Stimulated activated CD8-positive, alpha-beta memory T cell treated with anti-CD3 and anti-CD28 coated beads, Interleukin-2, amount 100 ng/mL, for 48 hours (primary cell): Measurements from ENCODE around the gene GJA3.
A peak's percentile ranks its signal among the peaks of the same experiment; 100 is the strongest.

Source experiments
- DNase-seq, 2 donors: peaks; one replicate each; pipeline ENCODE4 v3.0.0-alpha.2; 2020; ENCODE audit warnings: low read depth in 2 of 2

Gene GJA3

DNA sequence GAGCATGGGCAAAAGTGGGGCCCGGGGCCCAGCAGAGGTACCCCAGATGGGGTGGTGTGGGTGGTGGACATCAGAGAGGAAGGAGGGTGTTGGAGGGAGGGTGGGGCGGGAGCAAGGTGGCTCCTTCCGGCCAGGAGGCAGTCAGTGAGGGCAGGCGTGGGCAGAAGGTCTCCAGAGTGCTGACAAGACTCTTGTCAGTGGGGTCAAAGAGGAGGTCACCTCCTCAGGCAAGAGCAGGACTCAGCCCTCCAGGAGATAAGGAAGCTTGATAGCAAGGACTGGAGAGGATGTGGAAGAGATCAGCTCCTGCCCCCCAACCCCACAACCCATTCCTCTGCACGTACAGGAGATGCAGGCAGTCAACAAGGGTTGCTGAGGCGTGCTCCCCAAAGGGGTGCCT, 9.8 kb downstream of the GJA3 start:
- DNase-seq: no peak

DNA sequence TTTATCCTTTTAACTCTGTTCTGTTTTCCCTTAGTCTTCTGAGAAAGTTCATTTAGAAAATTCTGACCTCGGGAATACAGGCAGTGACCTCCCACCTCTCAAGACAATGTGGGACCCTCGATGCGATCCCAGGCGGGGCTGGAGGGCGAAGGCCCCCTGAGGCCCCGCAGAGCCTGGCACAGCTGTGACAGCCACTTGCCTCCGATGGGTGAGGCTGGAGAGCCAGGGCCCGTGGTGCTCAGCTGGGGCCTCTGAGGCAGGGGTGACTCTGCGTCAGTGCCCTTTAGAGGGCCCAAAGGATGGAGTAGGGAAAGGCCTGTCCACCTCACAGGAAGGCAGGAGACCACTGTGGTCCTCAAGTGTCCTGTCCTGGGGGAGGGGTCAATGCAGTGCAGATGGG, 10.3 kb downstream of the GJA3 start:
- DNase-seq: no peak

DNA sequence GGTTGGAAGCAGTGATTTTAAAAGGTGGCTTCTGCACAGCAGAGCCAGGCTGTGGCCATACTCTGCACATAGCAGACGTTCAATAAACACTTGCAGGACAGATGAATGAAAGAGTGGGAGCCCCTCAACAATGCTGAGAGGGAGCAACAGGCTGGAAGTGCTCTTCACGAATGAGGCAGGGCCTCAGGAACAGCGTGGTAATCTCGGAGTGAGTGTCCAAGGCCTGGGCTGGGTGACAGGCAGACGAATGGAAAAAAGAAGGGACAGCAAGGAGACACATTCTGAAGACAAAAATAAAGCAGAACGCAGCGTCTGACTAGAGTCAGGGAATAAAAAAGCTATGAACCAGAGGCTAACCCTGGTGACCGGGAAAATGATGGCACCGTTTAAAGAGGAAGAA, 11.1 kb downstream of the GJA3 start:
- DNase-seq: no peak

DNA sequence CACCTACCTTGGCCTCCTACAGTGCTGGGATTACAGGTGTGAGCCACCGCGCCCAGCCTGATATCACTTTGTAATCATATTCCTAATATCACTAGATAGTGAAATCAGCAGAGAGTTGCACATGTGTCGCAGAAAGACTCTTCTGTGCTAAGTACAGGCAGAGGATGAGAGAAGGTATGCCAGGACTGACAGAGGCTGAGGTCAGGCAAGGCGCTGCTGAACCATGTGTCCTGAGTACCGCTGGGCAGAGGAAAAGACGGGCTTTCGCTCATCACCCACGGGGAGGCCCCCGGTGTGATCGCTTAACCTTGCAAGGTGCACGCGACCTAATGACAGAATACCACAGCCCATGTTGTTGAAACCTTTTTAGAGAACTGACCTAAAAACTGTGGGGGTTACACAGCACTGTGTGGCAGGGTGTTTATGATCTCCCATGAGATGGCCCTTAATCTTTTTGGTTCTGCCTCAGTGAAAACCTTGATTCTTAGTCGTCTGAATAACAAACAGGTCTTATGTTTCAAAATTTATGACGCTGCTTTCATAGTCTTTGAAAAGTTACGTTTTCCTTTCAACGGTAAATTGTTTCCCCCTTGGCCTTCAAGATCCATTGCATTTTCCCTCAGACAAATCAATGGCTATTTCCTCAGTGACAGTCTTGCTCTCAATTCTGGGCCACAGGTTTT, 12.2 kb downstream of the GJA3 start:
- no peak for DNase-seq

DNA sequence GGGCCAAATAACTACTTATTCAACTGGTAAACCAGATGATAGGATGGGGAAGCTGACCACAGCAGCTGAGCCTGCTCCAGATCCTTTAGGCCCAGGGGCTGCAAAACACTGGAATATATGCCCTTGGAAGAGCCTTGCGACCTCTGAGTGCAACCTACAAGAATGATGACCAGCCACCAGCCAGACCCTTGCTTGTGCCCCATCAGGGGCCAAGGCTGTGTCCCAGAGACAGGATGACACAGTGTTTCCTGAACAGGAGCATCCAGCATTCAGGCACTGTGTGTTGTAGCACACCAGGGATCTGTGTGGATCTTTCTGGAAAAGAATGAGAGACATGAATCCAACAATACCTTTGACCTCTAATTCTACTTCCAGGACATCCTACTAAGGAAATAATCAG, 14.5 kb downstream of the GJA3 start:
- DNase-seq: no peak

DNA sequence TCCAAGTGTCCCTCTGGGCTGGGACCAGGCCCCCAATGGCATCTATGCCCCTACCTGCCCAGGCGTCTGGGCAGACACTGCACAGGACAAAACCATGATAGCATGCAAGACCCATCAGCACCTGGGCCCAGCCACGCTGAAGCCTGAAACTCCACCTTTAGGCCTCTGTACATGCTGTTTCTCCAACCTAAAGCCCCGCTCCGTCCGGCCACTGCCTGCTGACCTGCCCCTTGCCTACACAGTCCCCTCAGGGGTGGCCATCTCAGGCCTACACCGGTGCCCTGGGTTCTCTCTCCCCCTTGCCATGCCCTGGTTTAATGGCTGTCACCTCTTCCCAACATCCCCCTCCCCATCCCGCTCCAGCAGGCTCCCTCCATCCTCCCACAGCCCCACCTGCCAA, 15.3 kb downstream of the GJA3 start:
- DNase-seq: no peak

DNA sequence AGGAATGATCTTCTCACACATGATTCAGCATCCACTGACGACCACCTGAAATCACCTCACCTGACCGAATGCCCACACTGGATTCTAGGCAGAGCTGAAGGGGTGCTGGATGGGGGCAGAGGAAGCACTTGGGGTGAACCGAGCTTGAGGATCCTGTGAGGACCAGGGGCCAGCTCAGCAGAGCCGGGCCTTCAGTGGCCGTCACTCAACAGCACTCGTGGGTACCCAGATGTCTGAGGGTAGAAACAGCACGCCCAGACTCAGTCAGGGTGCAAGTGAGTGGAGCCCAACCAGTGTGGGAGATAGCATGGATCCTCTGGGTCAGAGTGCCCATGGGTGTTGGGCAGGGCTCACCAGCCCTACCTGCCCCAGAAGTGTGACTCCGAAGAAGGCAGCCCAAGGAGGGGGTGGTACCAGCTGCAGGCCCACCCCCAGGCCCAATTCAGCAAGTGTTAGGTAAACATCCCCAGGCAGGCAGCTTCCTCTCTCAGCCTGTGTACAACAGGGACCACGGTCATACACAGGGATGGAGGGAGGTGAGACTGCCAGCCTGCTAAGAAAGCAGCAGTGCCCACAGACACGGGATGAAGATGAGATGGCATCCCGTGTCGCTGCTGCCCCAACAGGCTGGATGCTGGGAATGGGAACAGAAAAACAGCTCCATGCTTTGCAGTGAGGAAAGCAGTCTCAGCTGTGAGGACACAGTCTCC, 16.6 kb downstream of the GJA3 start:
- no peak for DNase-seq

DNA sequence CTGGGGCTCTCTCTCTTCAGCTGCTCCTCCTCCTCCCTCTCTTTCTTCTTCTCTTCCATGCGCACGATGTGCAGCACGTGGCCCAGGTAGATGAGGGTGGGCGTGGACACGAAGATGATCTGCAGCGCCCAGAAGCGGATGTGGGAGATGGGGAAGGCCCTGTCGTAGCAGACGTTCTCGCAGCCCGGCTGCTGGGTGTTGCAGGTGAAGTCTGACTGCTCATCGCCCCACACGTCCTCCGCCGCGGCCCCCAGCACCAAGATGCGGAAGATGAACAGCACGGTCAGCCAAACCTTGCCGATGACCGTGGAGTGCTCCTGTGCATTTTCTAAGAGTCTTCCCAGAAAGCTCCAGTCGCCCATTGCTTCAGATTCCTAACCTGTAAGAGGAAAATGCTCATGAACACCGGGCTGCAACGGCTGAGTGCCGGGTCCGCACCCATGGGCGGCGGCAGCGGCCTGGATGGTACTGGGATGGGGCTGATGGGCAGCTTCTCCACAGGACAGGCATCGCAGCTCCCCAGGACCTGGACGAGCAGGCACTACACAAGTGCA, 17.8 kb downstream of the GJA3 start:
- no peak for DNase-seq

DNA sequence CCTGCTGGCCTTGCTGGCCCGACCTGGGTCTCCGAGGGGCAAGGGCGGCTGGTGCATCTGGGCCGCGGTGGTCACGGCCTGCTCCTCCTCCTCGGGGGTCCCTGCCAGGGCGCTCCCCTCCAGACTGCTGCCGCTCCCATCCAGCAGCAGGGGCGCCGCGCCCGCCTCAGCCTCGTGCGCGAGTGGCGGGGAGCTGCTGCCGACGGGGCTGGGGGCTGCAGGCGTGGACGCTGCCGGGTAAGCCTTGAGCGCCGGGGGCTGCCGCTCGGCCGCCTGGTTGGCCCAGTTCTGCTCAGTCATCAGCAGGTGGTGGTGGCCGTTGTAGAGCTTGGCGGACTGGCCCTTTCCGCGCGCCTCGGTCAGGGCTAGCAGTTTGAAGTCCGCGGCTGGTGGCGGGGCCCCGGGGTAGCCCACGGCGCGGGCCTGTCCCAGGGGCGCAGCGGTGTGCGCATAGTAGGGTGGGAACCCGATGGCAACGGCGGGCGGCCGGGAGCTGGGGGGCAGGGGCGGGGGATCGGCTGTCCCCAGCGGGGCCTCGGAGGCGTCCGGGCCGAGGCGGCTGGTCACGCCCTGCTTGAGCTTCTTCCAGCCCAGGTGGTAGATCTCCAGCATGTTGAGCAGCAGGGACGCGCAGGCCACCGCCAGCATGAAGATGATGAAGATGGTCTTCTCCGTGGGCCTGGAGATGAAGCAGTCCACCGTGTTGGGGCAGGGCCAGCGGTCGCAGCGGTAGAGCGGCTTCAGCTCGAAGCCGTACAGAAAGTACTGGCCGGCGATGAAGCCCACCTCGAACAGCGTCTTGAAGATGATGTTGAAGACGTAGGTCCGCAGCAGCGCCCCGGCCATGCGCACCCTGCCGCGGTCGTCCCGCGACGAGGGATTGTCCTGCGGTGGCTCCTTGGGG, 18.6 kb downstream of the GJA3 start:
- no peak for DNase-seq

DNA sequence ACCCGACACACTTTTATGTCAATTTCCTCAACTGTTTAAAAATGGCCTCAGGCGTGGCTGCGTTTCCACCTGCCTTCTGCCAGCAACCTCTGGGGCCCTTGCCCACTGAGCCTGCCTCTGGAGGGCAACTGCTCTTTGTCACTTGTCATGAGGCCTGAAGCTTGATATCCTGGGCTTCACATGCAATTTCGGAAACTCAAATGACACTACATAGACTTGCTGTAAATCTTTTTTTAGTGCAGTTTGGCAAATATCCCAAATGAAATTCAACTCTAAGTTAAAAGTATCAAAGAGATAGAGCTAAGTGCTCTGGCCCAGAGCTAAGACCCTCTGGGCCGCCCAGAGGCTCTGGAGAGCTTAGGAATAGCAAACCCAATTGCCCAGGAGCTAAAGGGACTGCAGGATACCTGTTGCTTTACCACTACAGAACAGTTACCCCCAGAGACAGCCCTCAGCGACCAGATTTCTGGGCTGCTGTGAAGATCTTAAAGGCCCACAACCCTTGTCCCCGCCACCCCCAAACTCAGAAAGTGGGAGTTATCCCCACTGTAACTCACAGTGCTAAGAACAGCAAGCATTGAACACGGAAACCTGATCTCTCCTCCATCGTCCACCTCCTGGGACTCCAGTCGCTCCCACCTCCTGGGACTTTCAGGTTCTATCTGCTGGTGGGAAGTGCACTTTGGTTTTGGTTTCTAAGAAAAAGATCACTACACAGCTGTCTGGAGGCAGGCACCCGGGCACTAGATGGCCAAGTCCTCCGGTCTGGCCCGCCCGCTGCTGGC, 19.4 kb downstream of the GJA3 start:
- no peak for DNase-seq

DNA sequence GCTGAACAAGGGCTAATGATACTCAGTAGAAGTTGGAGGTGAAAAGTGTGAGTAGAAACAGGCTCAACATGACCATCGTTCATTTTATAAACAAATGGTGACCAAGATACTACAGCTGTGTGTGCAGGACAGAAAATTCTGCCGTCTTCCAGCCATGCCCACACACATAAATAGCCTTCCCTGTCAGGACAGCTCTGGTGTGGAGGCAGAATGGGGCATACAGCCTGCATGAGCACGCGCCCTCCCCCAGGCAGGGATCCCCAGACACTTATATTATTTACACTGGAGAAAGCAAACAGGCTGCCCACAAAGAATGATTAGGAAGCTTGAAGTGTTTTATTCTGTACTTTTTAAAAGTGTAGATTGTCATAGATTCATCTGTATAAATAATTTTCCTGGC, 20.4 kb downstream of the GJA3 start:
- no peak for DNase-seq

DNA sequence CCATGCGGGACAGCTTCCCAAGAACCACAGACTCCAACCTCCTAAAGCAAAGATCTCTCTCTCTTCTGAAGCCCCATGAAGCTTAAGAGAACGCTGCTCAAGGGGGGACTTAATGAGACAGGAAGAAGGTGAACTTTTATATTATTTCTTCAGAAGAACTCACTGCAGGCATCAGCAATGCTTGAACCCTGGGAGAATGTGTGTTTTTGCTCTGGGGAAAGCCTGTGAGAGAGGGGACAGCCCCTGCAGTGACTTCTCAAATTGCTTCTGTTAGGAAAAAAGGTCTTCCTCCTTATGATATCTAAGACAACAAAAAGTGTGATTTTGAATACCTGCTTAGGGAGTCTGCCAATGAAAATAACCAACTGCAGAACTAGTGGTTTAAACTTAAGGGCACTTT, 23.0 kb downstream of the GJA3 start:
- DNase-seq: no peak

DNA sequence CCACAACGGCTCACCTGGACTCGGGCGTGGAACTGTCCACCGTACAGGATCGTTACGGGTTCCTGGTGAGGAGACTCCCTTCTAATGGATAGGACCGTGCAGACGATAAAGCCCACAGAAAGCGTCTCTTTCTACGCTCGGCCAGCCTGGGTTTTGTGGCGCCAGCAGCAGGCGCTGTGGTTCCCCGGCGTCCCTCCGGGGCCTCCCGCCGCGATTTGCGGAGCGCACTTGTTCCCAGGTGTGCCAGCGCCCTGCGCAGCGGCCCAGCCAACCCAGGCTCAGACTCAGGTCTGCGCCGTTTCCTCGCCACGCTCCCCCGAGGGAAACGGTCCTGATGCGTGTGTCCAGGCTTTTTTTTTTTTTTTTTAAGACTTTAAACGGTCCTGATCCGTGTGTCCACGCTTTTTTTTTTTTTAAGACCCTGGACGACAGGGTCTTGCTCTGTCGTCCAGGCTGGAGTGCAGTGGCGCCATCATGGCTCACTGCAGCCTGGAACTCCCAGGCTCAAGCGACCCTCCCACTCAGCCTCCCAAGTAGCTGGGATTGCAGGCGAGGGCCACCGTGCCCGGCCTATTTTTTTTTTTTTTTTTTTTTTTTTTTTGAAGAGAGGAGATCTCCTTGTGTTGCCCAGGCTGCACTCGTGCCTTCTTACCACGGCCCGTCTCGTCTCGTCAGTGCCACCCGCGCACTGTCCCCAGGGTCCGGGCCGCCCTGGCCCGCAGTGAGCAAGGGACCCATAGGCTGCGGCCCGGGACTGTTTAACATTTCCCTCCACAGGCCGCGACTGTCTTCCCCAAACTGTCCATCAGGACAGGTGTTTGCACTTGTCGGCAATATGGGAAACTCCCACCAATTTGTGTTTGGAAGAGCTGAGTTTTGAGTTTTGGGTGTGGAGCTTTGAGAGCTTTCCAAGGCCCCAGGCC, 23.8 kb downstream of the GJA3 start:
- DNase-seq: peak in 1 of 2 donors; percentile 51

DNA sequence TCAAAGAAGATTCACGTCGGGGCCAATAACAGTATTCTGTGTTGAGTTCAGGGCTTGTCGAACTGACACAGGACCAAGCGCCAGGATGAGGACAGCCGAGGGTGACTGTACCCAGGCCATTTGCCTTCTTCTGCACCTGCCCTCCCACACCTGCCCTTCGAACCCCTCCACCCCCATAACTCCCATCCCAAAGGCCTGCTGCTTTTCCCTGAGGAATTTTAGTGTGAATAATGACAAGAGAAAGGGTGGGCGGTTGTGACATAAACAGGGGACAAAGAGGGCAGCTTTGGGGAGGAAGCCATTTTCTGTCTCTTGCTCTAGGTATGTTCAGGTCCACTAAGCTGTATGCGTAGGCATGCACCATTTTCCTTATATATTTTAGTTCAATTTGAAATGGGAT, 26.1 kb downstream of the GJA3 start:
- no peak for DNase-seq

DNA sequence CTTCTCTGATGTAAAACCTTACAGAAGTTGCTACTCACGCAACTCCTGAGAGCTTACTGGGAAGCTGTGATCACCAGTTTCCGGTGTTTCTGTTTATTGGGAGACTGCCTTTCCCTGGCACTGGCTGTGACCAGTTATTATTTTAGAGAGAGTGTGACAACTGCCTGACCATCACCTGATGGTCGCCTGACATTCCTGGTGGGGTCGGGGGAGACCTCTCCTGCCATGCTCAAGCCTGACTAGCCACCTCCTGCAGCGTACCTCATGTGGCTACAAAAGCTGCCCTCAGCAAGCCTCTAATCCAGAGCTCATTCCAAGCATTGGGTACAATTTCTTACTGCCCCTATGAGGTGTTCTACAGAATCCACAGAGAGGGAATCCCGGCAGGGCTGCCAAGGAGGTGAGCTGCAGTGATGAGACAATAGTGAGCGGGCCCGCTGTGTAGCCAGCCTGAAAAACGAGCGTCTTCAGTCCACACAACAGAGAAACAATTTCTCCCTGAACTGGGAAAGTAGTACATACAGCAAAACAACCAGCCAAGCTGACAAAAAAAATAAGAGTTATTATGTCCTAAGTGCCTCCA, 28.7 kb downstream of the GJA3 start:
- no peak for DNase-seq

DNA sequence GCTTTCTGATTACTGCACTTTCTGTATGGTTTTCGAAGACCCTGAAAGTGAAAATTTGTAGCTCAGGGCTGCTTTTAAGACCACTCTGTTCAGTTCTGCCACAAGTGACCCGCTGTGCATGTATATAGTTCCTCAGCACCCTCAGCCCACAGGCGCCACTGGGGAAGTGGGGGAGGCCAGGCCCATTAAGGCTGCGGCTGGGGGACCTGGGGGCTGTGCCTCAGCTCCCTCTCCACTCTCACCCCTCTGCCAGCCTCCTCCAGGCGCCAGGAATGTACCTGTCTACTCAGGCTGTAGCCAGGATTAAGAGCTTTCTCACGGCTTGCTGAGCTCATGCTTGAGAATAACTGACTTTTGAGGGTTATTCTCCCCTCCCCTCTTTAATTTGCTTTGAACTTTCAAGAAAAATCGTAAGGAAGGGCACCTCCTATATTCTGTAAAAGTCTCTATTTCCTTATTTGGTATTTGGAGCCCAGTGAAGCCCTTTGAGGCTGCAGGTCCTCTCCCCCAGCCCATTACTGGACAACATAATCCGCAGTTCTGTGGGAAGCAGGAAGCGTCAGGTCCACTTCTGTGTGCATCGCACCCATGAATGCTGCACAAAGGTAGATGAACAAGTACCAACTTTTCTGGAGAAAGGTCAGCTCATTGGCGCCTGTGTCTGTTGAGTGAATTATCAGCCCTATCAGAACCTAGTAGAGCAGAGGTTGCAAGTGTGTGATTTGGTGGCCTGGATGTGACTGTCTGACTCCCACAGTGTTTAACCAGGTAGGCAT, 29.6 kb downstream of the GJA3 start:
- no peak for DNase-seq

DNA sequence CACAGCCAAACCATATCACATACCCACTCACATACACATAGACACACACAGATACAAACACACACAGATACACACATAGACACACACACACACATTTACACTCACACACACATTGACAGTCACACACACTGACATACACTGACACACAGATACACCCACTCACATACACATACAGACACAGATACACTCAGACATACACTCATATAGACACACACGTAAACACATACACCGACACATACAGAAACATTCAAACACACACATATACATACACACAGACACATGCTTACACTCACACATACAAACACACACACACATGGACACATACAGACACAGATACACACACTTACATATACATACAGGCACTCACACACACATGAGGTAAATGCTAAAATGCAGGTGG, 30.2 kb downstream of the GJA3 start:
- no peak for DNase-seq

DNA sequence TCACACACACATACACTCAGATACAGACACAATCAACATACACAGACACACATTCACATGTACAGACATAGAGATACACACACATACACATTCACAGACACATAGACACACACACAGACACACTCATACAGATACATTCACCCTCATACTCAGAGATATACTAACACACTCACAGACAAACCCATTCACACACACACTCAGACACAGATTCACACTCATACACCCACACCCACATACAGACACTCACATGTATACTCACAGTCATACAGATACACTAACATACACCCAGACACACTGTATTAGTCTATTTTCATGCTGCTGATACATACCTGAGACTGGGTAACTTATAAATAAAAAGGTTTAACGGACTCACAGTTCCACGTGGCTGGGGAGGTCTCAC, 30.8 kb downstream of the GJA3 start:
- DNase-seq: no peak

DNA sequence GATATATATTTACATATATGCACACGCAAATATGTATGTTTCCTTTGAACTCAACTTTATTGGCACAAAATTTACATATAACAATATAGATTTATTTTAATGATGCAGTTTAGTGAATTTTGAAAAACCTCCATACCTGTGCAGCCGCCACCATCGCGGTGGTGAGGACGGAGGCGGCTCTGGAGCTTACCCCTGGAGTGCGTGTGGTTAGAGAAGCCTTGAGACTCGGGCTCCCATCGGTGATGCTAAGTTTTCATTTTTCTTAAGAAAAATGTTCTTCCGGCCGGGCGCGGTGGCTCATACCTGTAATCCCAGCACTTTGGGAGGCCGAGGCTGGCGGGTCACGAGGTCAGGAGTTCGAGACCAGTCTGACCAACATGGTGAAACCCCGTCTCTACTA, 31.8 kb downstream of the GJA3 start:
- DNase-seq: no peak
